ENCODE results near the gene SEC24D.

GRCh38 chr4:118803253-118803652 lies 32.7 kb downstream of the SEC24D start:
- TF ChIP-seq POLR2AphosphoS5 (IDR thresholded peaks at IDR 0.05; ENCODE audit: control insufficient read depth, insufficient read depth, low read depth, low read length) (no peak), CTCF (IDR thresholded peaks at IDR 0.05 in 2 of 3, conservative IDR thresholded peaks at IDR 0.05 in 1 of 3; ENCODE audit: insufficient read depth in 2 of 3, low read depth in 1 of 3, low read length in 3 of 3) (no peak), POLR2A (conservative IDR thresholded peaks at IDR 0.05) (no peak), ATF2 (CRISPR knock-in tag; IDR thresholded peaks at IDR 0.05) (no peak)
